ENCODE data around the gene COL17A1. TPM values are rescaled to one million over a fixed set of nuclear protein-coding genes. Genes with fewer than 3 reads are reported as not detected.

COL17A1 gene
- polyA plus RNA-seq, 4 donors: 4.9 to 78.1 (median 35.5) TPM

DNA sequence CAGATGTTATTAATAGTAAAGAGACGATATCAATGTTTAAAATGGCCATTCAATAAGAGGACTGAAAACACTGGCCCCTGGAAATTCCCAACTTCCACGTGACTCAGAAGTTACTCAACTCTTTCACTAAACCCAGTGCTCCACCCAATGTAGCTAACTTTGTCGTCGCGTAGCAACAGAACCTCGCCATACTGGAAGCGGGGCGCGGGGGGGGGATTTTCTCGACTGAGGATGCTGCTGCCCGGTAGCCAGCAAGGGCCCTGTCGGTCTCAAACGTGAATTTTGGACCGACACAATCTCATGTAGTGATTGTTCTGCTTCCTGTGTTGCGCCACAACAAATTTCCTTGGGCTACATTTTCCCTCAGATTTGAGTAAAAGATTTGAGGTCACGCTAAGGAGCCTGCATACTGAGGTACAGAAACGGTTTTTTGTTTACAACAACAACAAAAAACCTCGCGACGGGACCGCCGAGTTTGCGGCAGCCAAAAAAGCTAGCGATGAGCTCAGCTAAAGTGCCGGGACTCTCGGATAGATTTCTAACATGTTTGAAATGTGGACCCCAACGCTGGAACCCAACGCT lies 35.3 kb upstream of the COL17A1 start:
- peak overlapping the region; percentile 46 to 63 (median 59) for H3K4me3 ChIP-seq (ENCODE audit: low read depth in 1 of 3, low read length in 3 of 3)
- H3K4me1 ChIP-seq (ENCODE audit: control insufficient read depth in 3 of 3, insufficient read depth in 2 of 3, low read depth in 1 of 3, low read length in 2 of 3): peaks cover 0 to 14% (median 3%) of the 10 kb centered on the region in 3 donors
- no peaks in the 10 kb centered on the region for H3K27me3 ChIP-seq (ENCODE audit: control insufficient read depth in 3 of 3, insufficient read depth in 3 of 3, low read length in 3 of 3)
- H3K9me3 ChIP-seq (ENCODE audit: control insufficient read depth in 2 of 2, insufficient read depth in 1 of 2, low read depth in 1 of 2, low read length in 1 of 2): no peaks in the 10 kb centered on the region
- 0 to 1% (median 0%) methylated on average over 28 of the region's 28 CpGs for WGBS, 3 donors
- H3K27ac ChIP-seq (ENCODE audit: low read depth in 1 of 3, low read length in 2 of 3): peak overlapping the region; percentile 95 to 100 (median 99)
- H3K36me3 ChIP-seq (ENCODE audit: control insufficient read depth in 3 of 3, insufficient read depth in 2 of 3, low read depth in 1 of 3, low read length in 3 of 3): peaks cover 0 to 3% (median 0%) of the 10 kb centered on the region in 3 donors
- DNase-seq: peak; percentile 93 to 95
- no peak for FAIRE-seq

DNA sequence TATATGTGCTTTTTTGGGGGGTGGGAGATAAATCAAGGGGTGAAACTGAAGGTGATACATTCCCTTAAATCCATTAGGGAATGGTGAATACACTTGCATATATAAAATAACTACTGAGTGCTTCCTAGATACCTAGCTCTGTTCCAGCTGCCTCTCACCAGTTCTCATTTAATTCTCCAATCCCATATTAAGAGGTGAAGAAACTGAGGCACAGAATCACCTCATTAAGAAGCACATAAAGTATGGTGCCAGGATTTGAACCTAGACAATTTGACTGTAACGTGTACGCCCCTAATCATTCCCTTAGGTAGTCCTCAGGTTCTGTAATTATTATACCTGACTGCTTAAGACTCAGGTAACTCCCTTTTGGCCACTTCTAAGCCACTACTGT lies 34.8 kb upstream of the COL17A1 start:
- no peaks in the 10 kb centered on the region for H3K9me3 ChIP-seq (ENCODE audit: control insufficient read depth in 2 of 2, insufficient read depth in 1 of 2, low read depth in 1 of 2, low read length in 1 of 2)
- peak overlapping the region; percentile 7 to 63 (median 59) for H3K4me3 ChIP-seq (ENCODE audit: low read depth in 1 of 3, low read length in 3 of 3)
- H3K36me3 ChIP-seq (ENCODE audit: control insufficient read depth in 3 of 3, insufficient read depth in 2 of 3, low read depth in 1 of 3, low read length in 3 of 3): peaks cover 0 to 3% (median 0%) of the 10 kb centered on the region in 3 donors
- H3K4me1 ChIP-seq (ENCODE audit: control insufficient read depth in 3 of 3, insufficient read depth in 2 of 3, low read depth in 1 of 3, low read length in 2 of 3): peaks cover 0 to 14% (median 3%) of the 10 kb centered on the region in 3 donors
- FAIRE-seq (no peak), DNase-seq (no peak)
- WGBS, 3 donors: 16 to 43% (median 27%) methylated on average over 2 of the region's 2 CpGs
- peak overlapping the region; percentile 95 to 100 (median 99) for H3K27ac ChIP-seq (ENCODE audit: low read depth in 1 of 3, low read length in 2 of 3)
- H3K27me3 ChIP-seq (ENCODE audit: control insufficient read depth in 3 of 3, insufficient read depth in 3 of 3, low read length in 3 of 3): no peaks in the 10 kb centered on the region

DNA sequence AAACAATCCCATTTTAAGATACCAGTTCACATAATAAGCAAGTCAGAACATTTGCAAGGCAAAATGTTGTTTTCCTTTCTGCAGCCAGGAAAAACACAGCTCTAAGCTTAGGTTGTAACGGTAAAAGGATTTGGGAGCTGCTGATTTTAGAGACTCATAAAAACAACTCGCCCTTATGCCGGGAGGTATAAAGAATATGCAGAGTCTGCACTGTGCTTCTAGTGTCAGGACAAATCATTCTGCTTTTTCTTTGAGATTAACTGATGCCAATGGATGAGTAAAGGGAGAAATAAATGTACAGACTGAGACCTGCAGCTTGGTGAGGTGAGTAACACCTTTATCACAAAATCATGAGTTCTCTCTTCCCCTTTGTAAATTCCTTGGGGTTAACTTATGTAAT lies 34.3 kb upstream of the COL17A1 start:
- Histone ChIP-seq H3K27ac (ENCODE audit: low read depth in 1 of 3, low read length in 2 of 3) (peak overlapping the region in 1 of 3 donors; percentile 95), H3K4me1 (ENCODE audit: control insufficient read depth in 3 of 3, insufficient read depth in 2 of 3, low read depth in 1 of 3, low read length in 2 of 3) (peaks cover 0 to 14% (median 3%) of the 10 kb centered on the region in 3 donors), H3K36me3 (ENCODE audit: control insufficient read depth in 3 of 3, insufficient read depth in 2 of 3, low read depth in 1 of 3, low read length in 3 of 3) (peaks cover 0 to 3% (median 0%) of the 10 kb centered on the region in 3 donors), H3K9me3 (ENCODE audit: control insufficient read depth in 2 of 2, insufficient read depth in 1 of 2, low read depth in 1 of 2, low read length in 1 of 2) (no peaks in the 10 kb centered on the region), H3K4me3 (ENCODE audit: low read depth in 1 of 3, low read length in 3 of 3) (no peak overlapping the region), H3K27me3 (ENCODE audit: control insufficient read depth in 3 of 3, insufficient read depth in 3 of 3, low read length in 3 of 3) (no peaks in the 10 kb centered on the region)
- 79 to 89% (median 84%) methylated on average over 3 of the region's 3 CpGs for WGBS, 3 donors
- FAIRE-seq: no peak
- no peak for DNase-seq

DNA sequence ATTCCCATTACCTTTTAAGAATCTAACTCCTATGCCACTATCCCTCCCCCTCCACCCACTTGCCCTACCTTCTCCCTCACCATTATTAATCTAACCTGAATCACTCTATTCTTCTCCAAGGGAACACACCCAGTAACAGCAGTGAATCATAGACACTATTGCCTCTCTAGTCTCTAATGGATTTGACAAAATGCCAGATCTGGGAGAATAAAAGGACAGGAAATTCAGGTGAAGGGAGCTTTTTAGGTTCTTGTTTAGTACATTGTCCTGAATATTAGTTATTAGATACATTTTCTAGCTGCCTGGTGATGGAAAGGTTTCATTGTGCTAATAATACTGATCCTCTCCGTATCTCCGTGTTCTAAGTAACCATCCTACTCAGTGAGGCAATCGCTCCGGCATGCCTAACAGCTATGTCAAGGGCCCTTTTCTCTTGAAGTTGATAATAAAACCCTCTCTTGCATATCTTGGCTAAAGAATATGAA lies 32.2 kb upstream of the COL17A1 start:
- DNase-seq (peak; percentile 64 to 83), FAIRE-seq (peak; percentile 71)
- H3K9me3 ChIP-seq (ENCODE audit: control insufficient read depth in 2 of 2, insufficient read depth in 1 of 2, low read depth in 1 of 2, low read length in 1 of 2): no peaks in the 10 kb centered on the region
- H3K4me3 ChIP-seq (ENCODE audit: low read depth in 1 of 3, low read length in 3 of 3): no peak overlapping the region
- WGBS, 3 donors: 22 to 65% (median 47%) methylated on average over 4 of the region's 4 CpGs
- H3K27me3 ChIP-seq (ENCODE audit: control insufficient read depth in 3 of 3, insufficient read depth in 3 of 3, low read length in 3 of 3): no peaks in the 10 kb centered on the region
- peaks cover 0 to 11% (median 3%) of the 10 kb centered on the region in 3 donors for H3K4me1 ChIP-seq (ENCODE audit: control insufficient read depth in 3 of 3, insufficient read depth in 2 of 3, low read depth in 1 of 3, low read length in 2 of 3)
- no peaks in the 10 kb centered on the region for H3K36me3 ChIP-seq (ENCODE audit: control insufficient read depth in 3 of 3, insufficient read depth in 2 of 3, low read depth in 1 of 3, low read length in 3 of 3)
- peak overlapping the region; percentile 48 to 86 (median 61) for H3K27ac ChIP-seq (ENCODE audit: low read depth in 1 of 3, low read length in 2 of 3)

DNA sequence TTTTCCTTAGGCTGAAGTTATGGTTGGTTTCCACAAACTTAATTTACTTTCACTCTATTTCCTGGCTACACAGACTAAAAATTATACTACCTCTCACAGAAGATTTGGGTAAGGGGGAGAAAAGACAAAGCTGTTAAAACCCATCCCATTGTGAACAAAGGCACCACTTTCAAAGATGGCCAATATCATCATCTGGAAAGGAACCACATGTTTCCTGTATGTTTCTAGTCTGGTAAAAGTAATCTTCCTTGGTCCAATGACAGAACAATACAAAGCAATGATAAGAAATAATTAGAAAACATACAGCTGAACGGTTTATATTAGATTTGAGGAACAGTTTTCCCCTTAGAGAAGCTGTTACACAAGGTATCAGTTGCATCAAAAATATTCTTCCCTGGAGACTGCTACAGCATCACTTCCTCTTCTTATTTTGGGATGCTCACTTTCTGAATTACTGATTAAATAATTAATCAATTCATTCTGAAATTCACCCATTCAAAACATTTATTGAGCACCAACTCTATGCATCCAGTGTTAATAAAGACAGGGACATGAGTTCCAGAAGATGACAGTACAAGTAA lies 27.8 kb upstream of the COL17A1 start:
- 30 to 48% (median 44%) methylated on average over 1 of the region's 1 CpG for WGBS, 3 donors
- Histone ChIP-seq H3K4me3 (ENCODE audit: low read depth in 1 of 3, low read length in 3 of 3) (no peak overlapping the region), H3K9me3 (ENCODE audit: control insufficient read depth in 2 of 2, insufficient read depth in 1 of 2, low read depth in 1 of 2, low read length in 1 of 2) (no peaks in the 10 kb centered on the region), H3K4me1 (ENCODE audit: control insufficient read depth in 3 of 3, insufficient read depth in 2 of 3, low read depth in 1 of 3, low read length in 2 of 3) (peaks cover 0 to 12% (median 0%) of the 10 kb centered on the region in 3 donors), H3K27me3 (ENCODE audit: control insufficient read depth in 3 of 3, insufficient read depth in 3 of 3, low read length in 3 of 3) (no peaks in the 10 kb centered on the region), H3K27ac (ENCODE audit: low read depth in 1 of 3, low read length in 2 of 3) (no peak overlapping the region), H3K36me3 (ENCODE audit: control insufficient read depth in 3 of 3, insufficient read depth in 2 of 3, low read depth in 1 of 3, low read length in 3 of 3) (no peaks in the 10 kb centered on the region)
- no peak for FAIRE-seq
- no peak for DNase-seq

DNA sequence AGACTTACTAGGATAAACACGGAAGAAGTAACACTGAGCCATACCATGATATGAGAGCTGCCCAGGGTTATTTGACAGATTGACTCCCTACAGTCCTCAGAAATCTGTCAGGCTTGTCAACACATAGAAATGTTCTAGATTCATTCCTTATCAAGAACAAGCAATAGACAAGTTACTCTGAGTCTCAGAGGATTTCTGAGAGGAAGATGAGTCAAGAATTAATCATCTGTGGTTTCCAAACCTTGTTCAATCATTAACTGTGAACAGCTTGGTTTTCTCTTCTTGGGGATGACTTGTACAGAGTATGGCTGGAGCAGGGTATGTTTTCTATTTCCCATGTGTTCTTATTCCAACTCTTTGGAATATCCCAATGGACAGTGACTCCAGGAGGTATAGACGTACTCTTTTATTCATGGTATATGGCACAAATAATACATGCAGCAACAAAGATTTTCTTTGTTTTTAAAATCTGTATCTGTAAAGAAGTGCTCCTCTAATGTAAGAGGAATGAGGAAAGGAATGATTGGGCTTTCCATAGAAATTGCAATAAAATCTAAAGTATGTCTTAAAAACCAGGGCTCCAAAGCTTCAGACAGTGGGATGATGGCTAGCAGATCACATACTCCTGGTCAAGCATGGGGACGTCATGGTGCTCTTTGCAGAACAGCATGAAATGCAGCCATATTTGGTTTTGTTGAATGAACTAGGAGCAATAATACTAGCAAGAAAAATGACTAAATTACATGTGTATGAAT lies 24.4 kb upstream of the COL17A1 start:
- H3K9me3 ChIP-seq (ENCODE audit: control insufficient read depth in 2 of 2, insufficient read depth in 1 of 2, low read depth in 1 of 2, low read length in 1 of 2): no peaks in the 10 kb centered on the region
- peaks cover 0 to 5% (median 0%) of the 10 kb centered on the region in 3 donors for H3K4me1 ChIP-seq (ENCODE audit: control insufficient read depth in 3 of 3, insufficient read depth in 2 of 3, low read depth in 1 of 3, low read length in 2 of 3)
- H3K4me3 ChIP-seq (ENCODE audit: low read depth in 1 of 3, low read length in 3 of 3): no peak overlapping the region
- WGBS, 3 donors: 70 to 79% (median 73%) methylated on average over 3 of the region's 3 CpGs
- FAIRE-seq (no peak), DNase-seq (peak; percentile 37 to 55)
- no peaks in the 10 kb centered on the region for H3K36me3 ChIP-seq (ENCODE audit: control insufficient read depth in 3 of 3, insufficient read depth in 2 of 3, low read depth in 1 of 3, low read length in 3 of 3)
- H3K27me3 ChIP-seq (ENCODE audit: control insufficient read depth in 3 of 3, insufficient read depth in 3 of 3, low read length in 3 of 3): no peaks in the 10 kb centered on the region
- peak overlapping the region in 2 of 3 donors; percentile 14 to 55 for H3K27ac ChIP-seq (ENCODE audit: low read depth in 1 of 3, low read length in 2 of 3)

DNA sequence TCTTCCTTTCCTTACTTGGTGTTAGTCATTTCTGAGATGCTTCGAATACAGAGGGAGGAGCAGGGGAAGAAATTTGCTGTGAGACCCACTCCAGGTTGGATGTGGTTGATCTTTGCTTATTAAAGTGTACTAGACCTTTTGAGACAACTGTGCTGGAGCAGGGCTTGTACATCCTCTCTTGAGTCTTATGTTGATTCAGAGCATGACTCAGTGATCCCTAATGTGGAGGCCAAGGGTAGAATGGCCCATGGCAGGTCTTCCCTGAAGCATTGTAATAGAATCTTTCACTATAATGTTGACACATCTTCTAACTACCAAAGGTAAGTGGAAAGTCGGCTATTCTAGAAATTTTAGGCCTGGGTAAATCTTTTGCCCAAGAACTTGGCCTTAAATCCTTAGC lies 19.2 kb upstream of the COL17A1 start:
- Histone ChIP-seq H3K4me1 (ENCODE audit: control insufficient read depth in 3 of 3, insufficient read depth in 2 of 3, low read depth in 1 of 3, low read length in 2 of 3) (no peaks in the 10 kb centered on the region), H3K9me3 (ENCODE audit: control insufficient read depth in 2 of 2, insufficient read depth in 1 of 2, low read depth in 1 of 2, low read length in 1 of 2) (no peaks in the 10 kb centered on the region), H3K27ac (ENCODE audit: low read depth in 1 of 3, low read length in 2 of 3) (no peak overlapping the region), H3K36me3 (ENCODE audit: control insufficient read depth in 3 of 3, insufficient read depth in 2 of 3, low read depth in 1 of 3, low read length in 3 of 3) (no peaks in the 10 kb centered on the region), H3K4me3 (ENCODE audit: low read depth in 1 of 3, low read length in 3 of 3) (no peak overlapping the region), H3K27me3 (ENCODE audit: control insufficient read depth in 3 of 3, insufficient read depth in 3 of 3, low read length in 3 of 3) (no peaks in the 10 kb centered on the region)
- 80 to 93% (median 92%) methylated on average over 2 of the region's 2 CpGs for WGBS, 3 donors
- DNase-seq (no peak), FAIRE-seq (no peak)

DNA sequence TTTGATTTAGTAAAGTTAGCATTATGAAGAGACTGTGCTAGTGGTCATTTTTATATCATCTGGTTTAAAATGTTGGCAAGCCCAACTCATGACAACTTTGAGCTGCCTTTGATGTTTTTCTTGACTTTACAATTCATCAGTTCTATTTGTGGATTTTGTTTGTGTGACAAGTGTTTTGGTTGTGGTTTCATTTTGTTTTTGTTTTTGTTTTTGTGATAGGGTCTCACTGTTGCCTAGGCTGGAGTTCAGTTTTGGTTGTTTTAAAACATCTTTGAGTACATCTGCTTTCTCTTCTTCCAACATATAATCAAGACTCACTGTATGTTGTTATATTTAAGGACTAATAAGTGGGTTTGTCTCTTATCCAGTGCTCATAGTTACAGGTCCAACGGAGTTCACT lies 18.7 kb upstream of the COL17A1 start:
- H3K27ac ChIP-seq (ENCODE audit: low read depth in 1 of 3, low read length in 2 of 3): no peak overlapping the region
- H3K27me3 ChIP-seq (ENCODE audit: control insufficient read depth in 3 of 3, insufficient read depth in 3 of 3, low read length in 3 of 3): no peaks in the 10 kb centered on the region
- H3K9me3 ChIP-seq (ENCODE audit: control insufficient read depth in 2 of 2, insufficient read depth in 1 of 2, low read depth in 1 of 2, low read length in 1 of 2): no peaks in the 10 kb centered on the region
- H3K36me3 ChIP-seq (ENCODE audit: control insufficient read depth in 3 of 3, insufficient read depth in 2 of 3, low read depth in 1 of 3, low read length in 3 of 3): no peaks in the 10 kb centered on the region
- H3K4me1 ChIP-seq (ENCODE audit: control insufficient read depth in 3 of 3, insufficient read depth in 2 of 3, low read depth in 1 of 3, low read length in 2 of 3): no peaks in the 10 kb centered on the region
- FAIRE-seq: no peak
- 0% methylated on average over 1 of the region's 1 CpG for WGBS, 3 donors
- no peak for DNase-seq
- no peak overlapping the region for H3K4me3 ChIP-seq (ENCODE audit: low read depth in 1 of 3, low read length in 3 of 3)
